AG09309 (cell line): ENCODE results near the gene B4GALT2.
A peak's percentile ranks its signal among the peaks of the same experiment; 100 is the strongest.

Experiments used
- DNase-seq: peaks from one replicate; pipeline ENCODE4 v3.0.0-alpha.2; 2010; ENCODE audit warnings: low read depth
- H3K4me3 ChIP-seq: 2 replicates; pipeline ENCODE4 v1.5.1; 2011; ENCODE audit warnings: mild to moderate bottlenecking, low read depth, low read length, moderate library complexity; ENCODE audit not compliant: control insufficient read depth
- TF ChIP-seq, protein P1 (sequence below): IDR thresholded peaks from 2 replicates; pipeline ENCODE4 v1.5.1; 2011; ENCODE audit warnings: mild to moderate bottlenecking, low read depth, low read length, inconsistent platforms; ENCODE audit not compliant: insufficient read depth, control insufficient read depth; ENCODE audit errors: missing control alignments

Gene B4GALT2

DNA sequence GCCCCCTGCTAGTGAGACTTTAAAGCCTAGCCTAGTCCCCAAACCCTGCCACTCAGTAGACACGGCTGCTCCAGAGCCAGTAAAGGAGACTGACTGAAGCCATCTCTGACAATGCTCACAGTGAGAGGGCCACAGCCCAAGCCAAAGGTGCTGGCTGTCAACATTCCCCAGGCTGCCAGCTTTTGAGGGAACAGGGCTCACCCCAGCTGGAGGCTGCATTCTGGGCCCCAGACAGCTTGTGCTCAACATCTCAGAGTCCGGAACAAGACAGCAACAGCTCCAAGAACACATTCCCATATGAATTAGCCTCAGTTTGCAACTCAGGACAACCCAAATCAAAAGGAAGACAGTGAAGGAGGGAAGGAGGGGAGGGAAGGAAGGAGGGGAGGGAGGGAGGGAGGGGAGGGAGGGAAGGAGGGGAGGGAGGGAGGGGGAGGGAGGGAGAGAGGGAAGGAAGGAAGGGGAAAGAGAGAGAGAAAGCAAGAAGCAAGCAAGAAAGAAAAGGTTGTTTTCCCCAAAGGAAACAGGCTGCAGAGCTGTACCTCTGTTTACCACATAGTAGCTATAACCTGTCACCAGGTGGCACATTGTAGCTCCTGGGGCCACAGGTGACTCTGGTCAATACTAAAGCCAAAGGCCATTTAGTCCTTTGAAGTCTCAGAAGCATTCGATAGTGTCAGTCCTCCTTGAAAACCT lies 40.0 kb upstream of the B4GALT2 start:
- H3K4me3 ChIP-seq: no peak overlapping the region
- TF ChIP-seq, protein P1, sequence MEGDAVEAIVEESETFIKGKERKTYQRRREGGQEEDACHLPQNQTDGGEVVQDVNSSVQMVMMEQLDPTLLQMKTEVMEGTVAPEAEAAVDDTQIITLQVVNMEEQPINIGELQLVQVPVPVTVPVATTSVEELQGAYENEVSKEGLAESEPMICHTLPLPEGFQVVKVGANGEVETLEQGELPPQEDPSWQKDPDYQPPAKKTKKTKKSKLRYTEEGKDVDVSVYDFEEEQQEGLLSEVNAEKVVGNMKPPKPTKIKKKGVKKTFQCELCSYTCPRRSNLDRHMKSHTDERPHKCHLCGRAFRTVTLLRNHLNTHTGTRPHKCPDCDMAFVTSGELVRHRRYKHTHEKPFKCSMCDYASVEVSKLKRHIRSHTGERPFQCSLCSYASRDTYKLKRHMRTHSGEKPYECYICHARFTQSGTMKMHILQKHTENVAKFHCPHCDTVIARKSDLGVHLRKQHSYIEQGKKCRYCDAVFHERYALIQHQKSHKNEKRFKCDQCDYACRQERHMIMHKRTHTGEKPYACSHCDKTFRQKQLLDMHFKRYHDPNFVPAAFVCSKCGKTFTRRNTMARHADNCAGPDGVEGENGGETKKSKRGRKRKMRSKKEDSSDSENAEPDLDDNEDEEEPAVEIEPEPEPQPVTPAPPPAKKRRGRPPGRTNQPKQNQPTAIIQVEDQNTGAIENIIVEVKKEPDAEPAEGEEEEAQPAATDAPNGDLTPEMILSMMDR: no peak
- DNase-seq: no peak

DNA sequence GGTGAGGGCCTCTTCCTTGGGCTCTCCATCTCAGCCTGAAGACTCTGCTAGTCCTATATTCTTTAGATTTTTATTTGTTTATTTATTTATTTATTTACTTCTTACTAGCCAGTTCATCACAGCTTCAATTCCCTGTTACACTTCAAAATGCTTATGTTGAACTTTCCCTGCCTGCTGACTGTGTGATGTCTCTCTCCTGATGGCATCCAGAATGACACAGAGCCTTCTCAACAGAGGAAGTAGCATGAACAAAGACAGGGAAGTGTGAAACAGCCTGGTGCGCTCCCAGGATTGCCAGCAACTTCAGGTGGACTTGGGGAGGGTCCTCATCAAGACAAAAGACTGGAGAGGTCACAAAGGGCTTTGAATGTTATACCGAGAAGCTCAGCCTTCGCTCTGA lies 36.6 kb upstream of the B4GALT2 start:
- TF ChIP-seq, protein P1: no peak
- DNase-seq: no peak
- H3K4me3 ChIP-seq: no peak overlapping the region

DNA sequence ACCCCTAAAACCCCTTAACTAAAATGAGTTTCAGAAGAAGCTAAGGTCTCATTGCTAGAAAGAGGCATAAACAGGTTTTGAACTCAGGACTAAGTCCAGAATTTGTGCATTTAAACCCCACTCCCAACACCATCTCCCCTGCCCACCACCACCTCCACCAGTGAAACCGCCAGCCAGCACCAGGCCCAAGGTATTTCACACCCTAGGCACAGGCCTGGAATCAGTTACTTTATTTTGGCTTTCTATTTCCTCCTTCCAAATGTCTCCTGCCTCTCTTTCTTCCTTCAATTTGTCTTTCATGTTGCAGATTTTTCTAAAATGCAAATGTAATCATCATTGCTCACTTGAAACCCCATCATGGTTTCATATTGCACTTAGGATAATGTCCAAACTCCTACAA lies 34.1 kb upstream of the B4GALT2 start:
- H3K4me3 ChIP-seq: no peak overlapping the region
- TF ChIP-seq, protein P1: no peak
- DNase-seq: no peak

DNA sequence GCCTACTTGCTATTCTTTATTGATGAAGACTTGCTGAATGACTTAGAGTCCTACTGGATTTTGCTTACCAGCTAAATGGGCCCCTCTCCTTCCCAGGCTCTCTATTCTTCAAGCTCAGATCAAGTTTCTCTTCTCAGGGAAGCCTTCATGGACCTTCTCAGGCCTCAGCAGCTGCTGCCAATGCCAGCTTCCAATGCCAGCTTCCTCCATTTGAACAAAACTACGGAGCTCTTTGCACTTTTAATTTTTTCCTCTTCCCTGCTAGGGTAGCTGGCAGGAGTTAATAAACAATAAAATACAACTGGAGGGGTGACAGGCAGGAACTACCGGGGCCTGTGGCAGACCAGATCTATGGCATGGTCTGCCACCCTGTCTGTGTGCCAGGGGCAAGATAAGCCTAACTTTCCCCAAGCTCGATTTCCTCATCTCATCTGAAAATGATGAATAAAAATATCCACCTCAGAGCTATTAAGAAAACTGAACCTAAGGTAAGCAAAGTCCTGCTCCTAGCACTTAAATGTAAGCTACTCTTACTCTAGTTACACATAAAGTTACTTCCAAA lies 33.3 kb upstream of the B4GALT2 start:
- TF ChIP-seq, protein P1: no peak
- H3K4me3 ChIP-seq: peak overlapping the region; percentile 90
- no peak for DNase-seq

DNA sequence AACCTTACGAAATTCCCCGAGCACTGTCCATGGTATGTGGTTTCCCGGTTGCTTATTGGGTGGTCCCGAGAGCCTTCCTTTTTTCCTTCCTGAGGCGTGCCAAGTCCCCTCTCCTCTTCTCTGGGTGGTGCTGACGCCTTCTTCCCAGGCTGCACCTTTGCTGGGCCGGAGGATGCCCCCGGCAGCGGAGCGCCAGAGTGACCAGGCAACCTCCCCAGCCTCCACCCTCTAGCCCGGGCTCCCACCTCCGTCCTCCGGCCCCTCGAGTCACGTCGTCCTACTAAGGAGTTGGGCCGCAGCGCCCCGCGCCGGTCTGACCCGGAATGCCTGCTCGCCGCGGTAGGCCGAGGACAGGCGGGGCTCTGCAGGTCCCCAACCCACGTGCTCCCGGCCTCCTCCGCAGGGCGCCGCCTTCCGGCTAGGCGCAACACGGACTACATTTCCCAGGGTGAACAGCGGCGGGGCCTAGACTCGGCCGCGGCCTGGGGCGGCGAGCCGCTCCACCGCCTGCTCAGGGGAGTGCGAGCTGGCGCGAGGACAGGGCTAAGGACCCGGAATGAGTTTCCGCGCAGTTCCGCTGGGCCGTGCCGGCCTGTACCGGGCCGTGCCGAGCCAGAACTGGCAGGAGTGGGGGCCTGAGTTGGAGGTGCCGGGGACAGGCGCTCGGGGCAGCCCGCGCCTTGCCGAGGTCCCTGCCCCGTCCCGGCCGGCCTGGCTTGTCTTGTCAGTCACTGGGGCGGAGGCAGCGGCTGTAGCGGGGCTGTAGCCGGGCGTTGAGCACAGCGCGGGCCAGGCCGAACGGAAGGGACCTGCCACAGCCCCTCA lies 32.6 kb upstream of the B4GALT2 start, which contains the start of gene IPO13:
IPO13 (plus strand) TSS at position 715 of the 825 bp plus-strand sequence. CDS start 651 bp downstream, outside the sequence.
- DNase-seq: peak; percentile 71

More for the DNA sequence above, 32.6 kb upstream of the B4GALT2 start, which contains the start of gene IPO13:
- TF ChIP-seq, protein P1: peak; percentile 65
- H3K4me3 ChIP-seq: peak within 1 kb of the TSS; percentile 90
